ENCODE results near the gene ELSPBP1.

GRCh38 chr19:48059331-48059730 lies 64.9 kb downstream of the ELSPBP1 start:
- TF ChIP-seq, protein P1, sequence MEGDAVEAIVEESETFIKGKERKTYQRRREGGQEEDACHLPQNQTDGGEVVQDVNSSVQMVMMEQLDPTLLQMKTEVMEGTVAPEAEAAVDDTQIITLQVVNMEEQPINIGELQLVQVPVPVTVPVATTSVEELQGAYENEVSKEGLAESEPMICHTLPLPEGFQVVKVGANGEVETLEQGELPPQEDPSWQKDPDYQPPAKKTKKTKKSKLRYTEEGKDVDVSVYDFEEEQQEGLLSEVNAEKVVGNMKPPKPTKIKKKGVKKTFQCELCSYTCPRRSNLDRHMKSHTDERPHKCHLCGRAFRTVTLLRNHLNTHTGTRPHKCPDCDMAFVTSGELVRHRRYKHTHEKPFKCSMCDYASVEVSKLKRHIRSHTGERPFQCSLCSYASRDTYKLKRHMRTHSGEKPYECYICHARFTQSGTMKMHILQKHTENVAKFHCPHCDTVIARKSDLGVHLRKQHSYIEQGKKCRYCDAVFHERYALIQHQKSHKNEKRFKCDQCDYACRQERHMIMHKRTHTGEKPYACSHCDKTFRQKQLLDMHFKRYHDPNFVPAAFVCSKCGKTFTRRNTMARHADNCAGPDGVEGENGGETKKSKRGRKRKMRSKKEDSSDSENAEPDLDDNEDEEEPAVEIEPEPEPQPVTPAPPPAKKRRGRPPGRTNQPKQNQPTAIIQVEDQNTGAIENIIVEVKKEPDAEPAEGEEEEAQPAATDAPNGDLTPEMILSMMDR (IDR thresholded peaks at IDR 0.05; ENCODE audit: extremely low read depth in 1 of 2, insufficient read depth in 1 of 2, low read depth in 1 of 2, low read length in 2 of 2) = no peak
- no peak for TF ChIP-seq FOS (IDR thresholded peaks at IDR 0.05; ENCODE audit: borderline replicate concordance, insufficient read depth, low read length)
- no peak for TF ChIP-seq MAX (IDR thresholded peaks at IDR 0.05; ENCODE audit: insufficient read depth, insufficient read length)
- no peak for TF ChIP-seq EZH2 (IDR thresholded peaks at IDR 0.05; ENCODE audit: borderline replicate concordance, low read depth, low read length, severe bottlenecking)
- no peak for TF ChIP-seq POLR2A (IDR thresholded peaks at IDR 0.05; ENCODE audit: low read depth, low read length)
- TF ChIP-seq MYC (IDR thresholded peaks at IDR 0.05; ENCODE audit: low read depth, low read length) = no peak
- TF ChIP-seq POLR2AphosphoS5 (IDR thresholded peaks at IDR 0.05; ENCODE audit: insufficient read depth, low read depth, low read length) = no peak
- TF ChIP-seq JUN (IDR thresholded peaks at IDR 0.05; ENCODE audit: borderline replicate concordance, insufficient read depth, insufficient read length, low read depth) = no peak
- TF ChIP-seq GATA2 (IDR thresholded peaks at IDR 0.05; ENCODE audit: insufficient read depth, insufficient read length, low read depth, low read length) = no peak

Data from endothelial cell of umbilical vein (primary cell).